LNCaP clone FGC (cell line): Measurements from ENCODE around the gene IL17REL.

Source experiments
- DNase-seq: peaks from one replicate; pipeline ENCODE4 v3.0.0-alpha.2; 2011; ENCODE audit warnings: low read depth
- H3K4me3 ChIP-seq: 2 replicates; pipeline ENCODE4 v1.5.1; 2011; ENCODE audit warnings: mild to moderate bottlenecking, low read depth, low read length, control low read depth
- TF ChIP-seq, protein P1 (sequence below): IDR thresholded peaks from 2 replicates; pipeline ENCODE4 v1.5.1; 2012; ENCODE audit warnings: mild to moderate bottlenecking; ENCODE audit not compliant: control insufficient read depth, insufficient read depth; ENCODE audit errors: extremely low read depth

Gene IL17REL

DNA sequence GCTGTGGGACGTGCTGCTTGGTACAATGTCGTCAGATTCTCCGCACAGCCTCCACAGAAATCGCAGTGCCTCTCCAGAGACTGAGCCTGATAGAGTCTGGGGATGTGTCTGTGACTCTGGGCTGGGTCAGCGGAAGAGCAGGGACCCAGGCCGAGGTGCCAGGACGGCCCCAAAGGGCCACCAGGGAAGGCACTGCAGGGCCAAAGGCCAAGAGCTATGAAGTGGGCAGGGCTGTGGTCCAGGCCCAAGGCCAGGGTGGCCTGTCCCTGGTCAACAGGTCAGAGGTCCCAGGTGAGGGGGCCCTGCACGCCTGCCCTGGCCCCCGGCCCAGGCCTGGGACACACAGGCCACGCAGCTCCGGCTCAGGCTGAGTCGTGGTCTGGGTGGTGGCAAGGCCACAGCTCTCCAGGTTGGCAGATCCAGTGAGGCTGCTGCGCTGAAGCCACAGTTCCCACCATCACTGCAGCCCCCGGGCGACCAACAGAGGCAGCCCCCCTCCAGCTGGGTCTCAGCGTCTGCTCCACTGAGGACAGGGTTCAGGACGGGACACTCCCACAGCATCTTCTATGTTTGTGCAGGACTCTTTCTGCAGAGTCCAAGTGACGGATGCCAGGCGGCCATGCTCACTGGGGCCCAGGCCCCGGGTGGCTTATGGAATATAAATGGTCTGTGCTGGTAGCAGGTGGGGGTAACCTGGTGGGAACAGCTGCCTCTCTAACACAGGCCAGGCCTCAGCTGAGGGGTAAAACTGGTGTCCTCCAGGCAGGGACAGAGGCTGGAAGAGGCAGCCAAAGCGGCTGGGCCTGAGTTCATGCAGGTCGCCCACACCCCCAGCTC is 56.8 kb downstream of the IL17REL start:
- TF ChIP-seq, protein P1, sequence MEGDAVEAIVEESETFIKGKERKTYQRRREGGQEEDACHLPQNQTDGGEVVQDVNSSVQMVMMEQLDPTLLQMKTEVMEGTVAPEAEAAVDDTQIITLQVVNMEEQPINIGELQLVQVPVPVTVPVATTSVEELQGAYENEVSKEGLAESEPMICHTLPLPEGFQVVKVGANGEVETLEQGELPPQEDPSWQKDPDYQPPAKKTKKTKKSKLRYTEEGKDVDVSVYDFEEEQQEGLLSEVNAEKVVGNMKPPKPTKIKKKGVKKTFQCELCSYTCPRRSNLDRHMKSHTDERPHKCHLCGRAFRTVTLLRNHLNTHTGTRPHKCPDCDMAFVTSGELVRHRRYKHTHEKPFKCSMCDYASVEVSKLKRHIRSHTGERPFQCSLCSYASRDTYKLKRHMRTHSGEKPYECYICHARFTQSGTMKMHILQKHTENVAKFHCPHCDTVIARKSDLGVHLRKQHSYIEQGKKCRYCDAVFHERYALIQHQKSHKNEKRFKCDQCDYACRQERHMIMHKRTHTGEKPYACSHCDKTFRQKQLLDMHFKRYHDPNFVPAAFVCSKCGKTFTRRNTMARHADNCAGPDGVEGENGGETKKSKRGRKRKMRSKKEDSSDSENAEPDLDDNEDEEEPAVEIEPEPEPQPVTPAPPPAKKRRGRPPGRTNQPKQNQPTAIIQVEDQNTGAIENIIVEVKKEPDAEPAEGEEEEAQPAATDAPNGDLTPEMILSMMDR, result no peak
- DNase-seq, result no peak

DNA sequence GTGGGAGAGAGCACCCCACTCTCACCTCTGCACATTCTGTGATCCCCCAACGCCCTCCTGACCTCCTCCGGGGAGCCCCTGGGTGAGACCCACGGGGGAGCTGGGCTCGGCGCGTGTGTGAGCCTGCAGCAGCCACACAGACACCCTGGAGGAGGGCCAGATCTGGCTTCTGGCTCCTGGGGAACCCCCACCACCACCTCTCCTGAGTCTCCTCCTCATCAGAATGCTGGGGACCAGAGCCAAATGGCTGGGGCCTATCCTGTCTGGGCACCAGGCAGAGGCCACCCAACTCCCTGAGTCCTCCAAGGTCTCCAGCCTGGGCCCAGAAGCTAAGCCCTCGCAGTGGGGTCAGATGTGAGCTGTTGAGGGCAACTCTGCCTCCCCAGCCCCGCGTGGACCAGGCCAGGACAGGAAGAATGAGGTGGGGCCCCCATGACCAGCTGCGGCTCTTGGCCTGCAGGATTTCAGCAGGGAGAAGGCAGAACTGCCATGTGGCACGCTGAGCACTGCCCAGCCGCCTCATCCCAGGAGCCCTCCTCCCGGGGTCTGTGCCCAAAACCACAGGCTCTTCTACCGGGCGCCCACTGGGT is 57.5 kb downstream of the IL17REL start:
- no peak for DNase-seq
- TF ChIP-seq, protein P1, result no peak

More for the DNA sequence above, 56.8 kb downstream of the IL17REL start:
- H3K4me3 ChIP-seq, result no peak overlapping the region

DNA sequence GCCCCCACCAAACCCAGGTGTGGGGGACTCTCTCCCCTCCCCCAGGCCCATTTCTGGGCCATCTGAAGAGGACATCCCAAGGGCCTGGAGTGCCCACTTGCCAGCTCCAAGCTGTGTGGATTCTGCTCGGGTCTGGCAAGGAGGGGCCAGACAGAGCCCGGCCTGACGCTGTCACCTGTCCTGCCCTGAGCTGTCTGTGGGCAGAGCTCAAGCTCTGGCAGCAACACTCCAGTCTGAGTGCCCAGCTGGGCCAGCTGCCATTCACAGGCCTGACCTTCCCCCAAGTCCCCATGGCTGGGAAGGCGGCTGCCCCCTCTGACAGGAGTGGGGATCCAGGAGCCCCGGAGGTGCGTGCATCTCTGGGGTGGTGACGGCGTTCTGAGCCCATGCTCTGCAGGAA is 58.2 kb downstream of the IL17REL start:
- TF ChIP-seq, protein P1, result no peak

More for the DNA sequence above, 57.5 kb downstream of the IL17REL start:
- H3K4me3 ChIP-seq, result no peak overlapping the region

DNA sequence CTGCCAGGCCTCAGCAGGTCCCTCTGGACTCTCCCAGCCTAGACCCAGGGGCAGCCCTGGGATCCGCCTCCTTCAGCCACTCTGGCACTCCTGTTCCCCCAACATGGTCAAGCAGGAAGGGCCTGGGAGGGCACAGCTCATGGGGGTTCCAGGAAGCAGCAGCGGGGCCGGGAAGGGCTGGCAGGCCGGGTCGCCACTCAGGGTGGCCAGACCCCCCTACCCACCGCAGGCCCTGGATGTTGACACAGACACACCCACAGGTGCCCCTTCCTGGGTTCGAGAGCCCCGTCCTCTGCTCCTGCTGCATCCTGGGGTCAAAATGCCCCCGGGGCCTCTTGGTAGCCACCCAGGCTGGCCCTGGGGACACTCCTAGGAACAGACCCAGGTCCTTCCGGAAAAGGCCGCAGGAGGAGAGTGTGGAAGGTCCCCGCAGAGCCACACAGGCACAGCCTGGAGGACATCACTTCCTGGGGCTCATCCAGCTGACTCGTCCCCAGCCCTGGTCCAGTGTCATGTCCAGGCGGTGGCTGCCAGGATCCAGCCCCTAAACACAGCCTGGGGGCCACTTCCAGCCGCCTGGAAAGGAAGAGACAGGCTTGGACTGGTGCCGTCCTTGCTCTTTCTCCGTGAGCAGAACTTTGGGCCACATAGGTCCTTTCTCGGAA is 58.8 kb downstream of the IL17REL start:
- TF ChIP-seq, protein P1, result no peak

More for the DNA sequence above, 58.2 kb downstream of the IL17REL start:
- H3K4me3 ChIP-seq, result no peak overlapping the region
- no peak for DNase-seq

DNA sequence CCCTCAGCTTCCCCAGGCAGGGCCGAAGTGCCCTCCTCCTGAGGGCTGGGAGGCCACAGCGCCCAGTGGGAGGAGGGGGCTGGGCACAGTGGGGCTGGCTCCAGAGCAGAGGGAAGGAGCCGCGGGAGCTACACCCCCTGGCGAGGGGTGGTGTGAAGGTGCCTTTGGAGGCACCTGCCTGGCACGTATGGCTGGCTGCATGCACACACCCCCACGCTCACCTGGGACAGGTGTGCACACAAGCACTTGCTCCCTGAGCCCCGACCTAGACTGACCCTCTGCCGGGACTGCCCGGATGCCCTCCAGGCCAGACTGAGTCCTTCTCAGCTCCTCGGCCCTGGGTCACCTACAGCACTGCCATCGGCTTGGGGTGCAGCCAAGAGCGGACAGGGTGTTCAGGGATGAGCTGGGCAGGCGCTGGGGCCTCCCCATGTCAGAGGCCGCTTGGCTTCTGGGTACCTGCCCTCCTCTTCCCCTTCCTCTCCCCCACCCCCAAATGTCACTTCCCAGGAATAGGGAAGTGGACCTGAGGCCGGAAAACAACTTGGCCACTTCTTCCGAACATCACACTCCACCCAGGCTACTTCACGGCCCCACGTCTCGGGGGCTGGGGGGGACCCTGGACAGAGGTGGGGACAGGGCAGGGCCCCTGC is 59.4 kb downstream of the IL17REL start:
- TF ChIP-seq, protein P1, result no peak
- H3K4me3 ChIP-seq, result no peak overlapping the region
- DNase-seq, result no peak

More for the DNA sequence above, 58.8 kb downstream of the IL17REL start:
- DNase-seq, result no peak
- no peak overlapping the region for H3K4me3 ChIP-seq

DNA sequence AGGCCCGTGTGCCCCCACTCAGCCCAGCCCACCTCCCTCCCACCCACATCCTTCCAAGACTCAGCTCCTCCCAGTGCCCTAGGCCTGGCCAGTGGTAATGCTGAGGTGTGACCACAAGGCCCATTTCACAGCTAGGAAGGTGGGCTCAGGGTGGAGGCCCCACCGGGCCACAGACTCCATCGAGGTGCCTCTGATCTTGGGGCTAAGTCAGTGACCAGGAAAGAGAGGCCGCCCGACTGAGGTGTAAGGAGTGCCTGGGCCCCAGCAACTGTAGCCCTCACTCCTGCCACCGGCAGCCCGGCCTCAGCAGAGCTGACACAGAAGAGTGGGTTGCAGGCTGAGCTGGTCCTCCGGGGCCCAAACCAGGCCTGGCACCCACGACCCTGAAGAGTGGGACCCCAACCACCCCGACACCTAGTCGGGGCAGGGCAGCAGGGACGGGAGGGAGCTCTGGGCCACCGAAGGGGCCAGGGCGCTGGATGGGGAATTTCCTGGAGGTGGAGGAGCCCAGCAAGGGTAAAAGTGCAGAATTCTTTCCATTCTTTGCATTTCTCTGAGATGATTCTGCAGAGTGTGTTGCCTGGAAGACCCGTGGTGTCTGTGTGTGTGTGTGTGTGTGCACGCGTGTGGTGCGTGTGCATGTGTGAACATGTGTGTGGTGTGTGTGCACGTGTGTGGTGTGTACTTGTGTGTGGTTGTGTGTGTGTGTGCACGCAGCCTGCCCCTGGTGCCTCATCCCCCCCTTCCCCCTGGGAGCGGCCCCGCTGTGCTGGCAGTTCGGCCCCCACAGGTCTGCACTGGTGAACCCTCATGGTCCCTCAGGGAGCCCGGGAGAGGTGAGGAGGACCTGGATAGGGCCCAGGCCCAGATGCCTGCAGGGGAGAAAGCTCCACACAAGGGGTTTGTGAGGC is 60.3 kb downstream of the IL17REL start:
- TF ChIP-seq, protein P1, result no peak
- no peak overlapping the region for H3K4me3 ChIP-seq
- no peak for DNase-seq
